HepG2 (cell line): Measurements from ENCODE around the gene ACP2. TPM values are rescaled to one million over a fixed set of nuclear protein-coding genes. Genes with fewer than 3 reads are reported as not detected.

Source experiments
- CBX1 ChIP-seq: IDR thresholded peaks from one replicate; pipeline ENCODE4 v1.6.1; 2016; ENCODE audit warnings: antibody characterized with exemption, low read depth
- CTCF ChIP-seq: sonication (generic); formaldehyde crosslinking; IDR thresholded peaks from 2 replicates; pipeline ENCODE4 v1.5.0; 2020; ENCODE audit warnings: mild to moderate bottlenecking, missing genetic modification reagents, moderate library complexity
- GATAD1 ChIP-seq: IDR thresholded peaks from 2 replicates; pipeline ENCODE4 v1.6.1; 2016; ENCODE audit warnings: missing genetic modification reagents, missing compliant biosample characterization
- JUND ChIP-seq: sonication (generic); formaldehyde crosslinking; IDR thresholded peaks from 2 replicates; pipeline ENCODE4 v1.8.0; 2022; ENCODE audit warnings: mild to moderate bottlenecking, missing genetic modification reagents
- MLXIP ChIP-seq: sonication (generic); formaldehyde crosslinking; IDR thresholded peaks from 2 replicates; pipeline ENCODE4 v1.9.0; 2021; ENCODE audit warnings: missing genetic modification reagents, borderline replicate concordance
- RBM22 ChIP-seq: fragments of 200-400 bp; formaldehyde crosslinking; optimal IDR thresholded peaks from 2 replicates; pipeline ENCODE3; 2017; ENCODE audit warnings: mild to moderate bottlenecking, low read length, moderate library complexity
- REL ChIP-seq: sonication (generic); formaldehyde crosslinking; conservative IDR thresholded peaks from 2 replicates; pipeline ENCODE4 v1.8.0; 2022; ENCODE audit warnings: mild to moderate bottlenecking, missing genetic modification reagents, moderate library complexity
- SKIL ChIP-seq: sonication (generic); formaldehyde crosslinking; IDR thresholded peaks from 2 replicates; pipeline ENCODE4 v1.8.0; 2022; ENCODE audit warnings: missing genetic modification reagents, mild to moderate bottlenecking, moderate library complexity, borderline replicate concordance
- SNAI1 ChIP-seq: sonication (generic); formaldehyde crosslinking; IDR thresholded peaks from 2 replicates; pipeline ENCODE4 v1.5.0; 2020; ENCODE audit warnings: mild to moderate bottlenecking, missing genetic modification reagents, borderline replicate concordance
- STAG1 ChIP-seq: sonication (generic); formaldehyde crosslinking; IDR thresholded peaks from 2 replicates; pipeline ENCODE4 v1.4.0; 2020; ENCODE audit warnings: missing genetic modification reagents
- STAT5B ChIP-seq: sonication (generic); formaldehyde crosslinking; IDR thresholded peaks from 2 replicates; pipeline ENCODE4 v1.4.0; 2020; ENCODE audit warnings: missing genetic modification reagents
- ZNF253 ChIP-seq: sonication (generic); formaldehyde crosslinking; IDR thresholded peaks from 2 replicates; pipeline ENCODE4 v1.8.0; 2022; ENCODE audit warnings: mild to moderate bottlenecking, missing genetic modification reagents, borderline replicate concordance
- ZNF260 ChIP-seq: sonication (generic); formaldehyde crosslinking; IDR thresholded peaks from 2 replicates; pipeline ENCODE4 v1.4.0; 2020; ENCODE audit warnings: missing genetic modification reagents, low read depth, mild to moderate bottlenecking, borderline replicate concordance
- polyA plus RNA-seq, 8 experiments: library from polyadenylated mRNA; depleted of rRNA in 3 of 8; stranded (reverse) in 7 of 8; unstranded in 1 of 8; fragments of >200 nt; fragmentation: Illumina TruSeq in 4 of 8; extraction: Trizol in 4 of 8; gene quantifications; 2 replicates each; pipeline versions ENCODE4 v1.2.1 to v1.2.3, GENCODE V29; 2011 to 2016; ENCODE audit warnings: low read depth in 4 of 8, missing spikeins in 1 of 8, mixed read lengths in 1 of 8; ENCODE audit not compliant: insufficient read depth in 1 of 8
- total RNA-seq, 5 experiments: library from RNA; depleted of rRNA; stranded (reverse); fragments of >200 nt; fragmentation: Illumina TruSeq; extraction: Trizol; gene quantifications; 2 replicates each; pipeline ENCODE4 v1.2.3, GENCODE V29; 2016; ENCODE audit warnings: low read depth in 1 of 5
- TF ChIP-seq, protein P1 (sequence below): sonication (generic); formaldehyde crosslinking; IDR thresholded peaks from 2 replicates; pipeline ENCODE4 v1.9.0; 2021; ENCODE audit warnings: missing genetic modification reagents, borderline replicate concordance
- TF ChIP-seq, protein P2 (sequence below), 2 experiments: sonication (generic) in 1 of 2; formaldehyde crosslinking in 1 of 2; IDR thresholded peaks; 2 replicates each; pipeline versions ENCODE4 v1.4.0 to v1.6.1; 2016 to 2020; ENCODE audit warnings: borderline replicate concordance in 1 of 2, low read depth in 1 of 2, mild to moderate bottlenecking in 1 of 2, missing genetic modification reagents in 1 of 2

ACP2 gene
- total and polyA plus RNA-seq, 2 of the 13 experiments (the other 11 are each of a cell fraction or from before 2014, with no cell fraction given): 17.7 to 20.2 TPM

GRCh38 chr11:47216121-47216798, 32.4 kb downstream of the ACP2 start (continued):
- TF ChIP-seq CTCF (CRISPR knock-in tag): peak; percentile 59
- no peak for TF ChIP-seq SNAI1 (CRISPR knock-in tag)
- no peak for TF ChIP-seq REL
- TF ChIP-seq STAT5B (CRISPR knock-in tag): no peak
- TF ChIP-seq RBM22: no peak
- TF ChIP-seq GATAD1: 0 out of 2 replicates have a peak, but pooled peaks have one; percentile 33
- no peak for TF ChIP-seq CBX1
- TF ChIP-seq, protein P1, sequence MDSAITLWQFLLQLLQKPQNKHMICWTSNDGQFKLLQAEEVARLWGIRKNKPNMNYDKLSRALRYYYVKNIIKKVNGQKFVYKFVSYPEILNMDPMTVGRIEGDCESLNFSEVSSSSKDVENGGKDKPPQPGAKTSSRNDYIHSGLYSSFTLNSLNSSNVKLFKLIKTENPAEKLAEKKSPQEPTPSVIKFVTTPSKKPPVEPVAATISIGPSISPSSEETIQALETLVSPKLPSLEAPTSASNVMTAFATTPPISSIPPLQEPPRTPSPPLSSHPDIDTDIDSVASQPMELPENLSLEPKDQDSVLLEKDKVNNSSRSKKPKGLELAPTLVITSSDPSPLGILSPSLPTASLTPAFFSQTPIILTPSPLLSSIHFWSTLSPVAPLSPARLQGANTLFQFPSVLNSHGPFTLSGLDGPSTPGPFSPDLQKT: no peak
- TF ChIP-seq SKIL (CRISPR knock-in tag): peak; percentile 44; the same call in 1 of the 2 replicates
- no peak for TF ChIP-seq JUND (CRISPR knock-in tag)
- TF ChIP-seq, protein P2, sequence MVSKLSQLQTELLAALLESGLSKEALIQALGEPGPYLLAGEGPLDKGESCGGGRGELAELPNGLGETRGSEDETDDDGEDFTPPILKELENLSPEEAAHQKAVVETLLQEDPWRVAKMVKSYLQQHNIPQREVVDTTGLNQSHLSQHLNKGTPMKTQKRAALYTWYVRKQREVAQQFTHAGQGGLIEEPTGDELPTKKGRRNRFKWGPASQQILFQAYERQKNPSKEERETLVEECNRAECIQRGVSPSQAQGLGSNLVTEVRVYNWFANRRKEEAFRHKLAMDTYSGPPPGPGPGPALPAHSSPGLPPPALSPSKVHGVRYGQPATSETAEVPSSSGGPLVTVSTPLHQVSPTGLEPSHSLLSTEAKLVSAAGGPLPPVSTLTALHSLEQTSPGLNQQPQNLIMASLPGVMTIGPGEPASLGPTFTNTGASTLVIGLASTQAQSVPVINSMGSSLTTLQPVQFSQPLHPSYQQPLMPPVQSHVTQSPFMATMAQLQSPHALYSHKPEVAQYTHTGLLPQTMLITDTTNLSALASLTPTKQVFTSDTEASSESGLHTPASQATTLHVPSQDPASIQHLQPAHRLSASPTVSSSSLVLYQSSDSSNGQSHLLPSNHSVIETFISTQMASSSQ (IDR thresholded peaks at IDR 0.05; ENCODE audit: low read depth): no peak
- TF ChIP-seq, protein P2 (CRISPR knock-in tag; IDR thresholded peaks at IDR 0.05; ENCODE audit: borderline replicate concordance): no peak
- no peak for TF ChIP-seq ZNF260 (CRISPR knock-in tag)
- no peak for TF ChIP-seq MLXIP
- peak; percentile 39; the same call in 1 of the 2 replicates for TF ChIP-seq STAG1 (CRISPR knock-in tag)
- no peak for TF ChIP-seq ZNF253 (CRISPR knock-in tag)
